Panc1 (cell line): ENCODE data around the gene RCCD1. TPM values are rescaled to one million over a fixed set of nuclear protein-coding genes. Genes with fewer than 3 reads are reported as not detected.
A peak's percentile ranks its signal among the peaks of the same experiment; 100 is the strongest.

ENCODE experiments used
- ATAC-seq: fragments of 200-7000 bp; cut with Tn5 transposase; 2 replicates; pipeline ENCODE4 v1.9.1; 2020; ENCODE audit warnings: mild to moderate bottlenecking, moderate library complexity
- BruUV-seq: library from RNA; stranded (reverse); fragments of 400-500 nt; replicated peaks from 2 replicates; lab custom pipeline; 2021; lab: Mats Ljungman, UMichigan
- CTCF ChIA-PET: fragments of 300-600 bp; sonication (Branson Sonifier 250); formaldehyde crosslinking; loops from one replicate; lab custom pipeline; 2022; ENCODE audit warnings: antibody characterized with exemption; lab: Charles Lee
- POLR2A ChIA-PET: fragments of 300-600 bp; sonication (Branson Sonifier 250); formaldehyde crosslinking; loops from one replicate; lab custom pipeline; 2022; ENCODE audit warnings: antibody characterized with exemption; lab: Charles Lee
- DNase-seq: peaks from one replicate; pipeline ENCODE4 v3.0.0-alpha.2; 2010; ENCODE audit warnings: low read depth, low spot score
- H3K27ac ChIP-seq: 2 replicates; pipeline ENCODE4 v1.5.1; 2011; ENCODE audit warnings: mild to moderate bottlenecking, low read length, inconsistent platforms
- H3K27me3 ChIP-seq: fragments of 200-500 bp; sonication (Bioruptor generic); 2 replicates; pipeline ENCODE4 v1.6.0; 2014; ENCODE audit warnings: low read length, inconsistent platforms; ENCODE audit not compliant: control insufficient read depth, insufficient read depth
- H3K36me3 ChIP-seq: fragments of 200-500 bp; sonication (Bioruptor generic); 2 replicates; pipeline ENCODE4 v1.5.1; 2014; ENCODE audit warnings: inconsistent platforms, mild to moderate bottlenecking, low read length, moderate library complexity; ENCODE audit not compliant: control insufficient read depth, insufficient read depth
- H3K4me1 ChIP-seq: 2 replicates; pipeline ENCODE4 v1.5.1; 2011; ENCODE audit warnings: inconsistent platforms, mild to moderate bottlenecking, low read length, moderate library complexity; ENCODE audit not compliant: control insufficient read depth, insufficient read depth
- H3K4me3 ChIP-seq, 2 experiments: 2 replicates each; pipeline ENCODE4 v1.5.1; 2011 to 2012; ENCODE audit warnings: low read depth in 2 of 2, low read length in 2 of 2, mild to moderate bottlenecking in 2 of 2, inconsistent platforms in 1 of 2, moderate library complexity in 1 of 2
- H3K9me3 ChIP-seq: fragments of 200-500 bp; sonication (Bioruptor generic); 2 replicates; pipeline ENCODE4 v1.5.1; 2014; ENCODE audit warnings: low read depth, mild to moderate bottlenecking, inconsistent platforms, low read length, moderate library complexity; ENCODE audit not compliant: control insufficient read depth, insufficient read depth
- CTCF ChIP-seq: fragments of 450-650 bp; IDR thresholded peaks from 2 replicates; pipeline ENCODE4 v1.5.1; 2017; ENCODE audit warnings: mild to moderate bottlenecking
- POLR2AphosphoS5 ChIP-seq: IDR thresholded peaks from 2 replicates; pipeline ENCODE4 v1.6.1; 2012; ENCODE audit warnings: mild to moderate bottlenecking, low read depth, low read length, moderate library complexity
- SIN3A ChIP-seq: IDR thresholded peaks from 2 replicates; pipeline ENCODE4 v1.6.1; 2012; ENCODE audit warnings: low read depth, mild to moderate bottlenecking, low read length, moderate library complexity, borderline replicate concordance; ENCODE audit not compliant: insufficient read depth
- TCF7L2 ChIP-seq: IDR thresholded peaks from 2 replicates; pipeline ENCODE4 v1.6.1; 2011; ENCODE audit warnings: mild to moderate bottlenecking, low read depth, low read length, inconsistent platforms
- in situ Hi-C: cut with HindIII; loops from 2 replicates; pipeline ENCODE4 v1.10.0; 2016; ENCODE audit warnings: low sequenced_read_pairs, low pct_unique_long_range_greater_than_20kb
- intact Hi-C: fragments of 100-400 bp; cut with micrococcal nuclease; formaldehyde crosslinking; loops from one replicate; pipeline ENCODE4 v1.10.0; 2022; ENCODE audit not compliant: unreplicated experiment
- total RNA-seq: library from RNA; stranded (reverse); gene quantifications from one replicate; pipeline ENCODE4 v1.2.1, GENCODE V29; 2021; ENCODE audit not compliant: unreplicated experiment
- TF ChIP-seq, protein P1 (sequence below), 2 experiments: IDR thresholded peaks; 2 replicates each; pipeline ENCODE4 v1.6.1; 2011 to 2012; ENCODE audit warnings: low read depth in 2 of 2, control low read depth in 1 of 2, low read length in 1 of 2, mild to moderate bottlenecking in 1 of 2, moderate library complexity in 1 of 2; ENCODE audit not compliant: insufficient read depth in 1 of 2

Gene RCCD1
- total RNA-seq, 1 experiment from 2014 or later: 23.6 TPM

- intact Hi-C loops (no loop called here), in situ Hi-C loops (no loop called here)
- TF ChIP-seq TCF7L2 (no peak), CTCF (no peak), SIN3A (no peak), POLR2AphosphoS5 (no peak)
- TF ChIP-seq, protein P1, sequence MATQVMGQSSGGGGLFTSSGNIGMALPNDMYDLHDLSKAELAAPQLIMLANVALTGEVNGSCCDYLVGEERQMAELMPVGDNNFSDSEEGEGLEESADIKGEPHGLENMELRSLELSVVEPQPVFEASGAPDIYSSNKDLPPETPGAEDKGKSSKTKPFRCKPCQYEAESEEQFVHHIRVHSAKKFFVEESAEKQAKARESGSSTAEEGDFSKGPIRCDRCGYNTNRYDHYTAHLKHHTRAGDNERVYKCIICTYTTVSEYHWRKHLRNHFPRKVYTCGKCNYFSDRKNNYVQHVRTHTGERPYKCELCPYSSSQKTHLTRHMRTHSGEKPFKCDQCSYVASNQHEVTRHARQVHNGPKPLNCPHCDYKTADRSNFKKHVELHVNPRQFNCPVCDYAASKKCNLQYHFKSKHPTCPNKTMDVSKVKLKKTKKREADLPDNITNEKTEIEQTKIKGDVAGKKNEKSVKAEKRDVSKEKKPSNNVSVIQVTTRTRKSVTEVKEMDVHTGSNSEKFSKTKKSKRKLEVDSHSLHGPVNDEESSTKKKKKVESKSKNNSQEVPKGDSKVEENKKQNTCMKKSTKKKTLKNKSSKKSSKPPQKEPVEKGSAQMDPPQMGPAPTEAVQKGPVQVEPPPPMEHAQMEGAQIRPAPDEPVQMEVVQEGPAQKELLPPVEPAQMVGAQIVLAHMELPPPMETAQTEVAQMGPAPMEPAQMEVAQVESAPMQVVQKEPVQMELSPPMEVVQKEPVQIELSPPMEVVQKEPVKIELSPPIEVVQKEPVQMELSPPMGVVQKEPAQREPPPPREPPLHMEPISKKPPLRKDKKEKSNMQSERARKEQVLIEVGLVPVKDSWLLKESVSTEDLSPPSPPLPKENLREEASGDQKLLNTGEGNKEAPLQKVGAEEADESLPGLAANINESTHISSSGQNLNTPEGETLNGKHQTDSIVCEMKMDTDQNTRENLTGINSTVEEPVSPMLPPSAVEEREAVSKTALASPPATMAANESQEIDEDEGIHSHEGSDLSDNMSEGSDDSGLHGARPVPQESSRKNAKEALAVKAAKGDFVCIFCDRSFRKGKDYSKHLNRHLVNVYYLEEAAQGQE (IDR thresholded peaks at IDR 0.05; ENCODE audit: insufficient read depth in 1 of 2, low read depth in 2 of 2, low read length in 1 of 2): no peak
- Histone ChIP-seq H3K4me1 (peaks cover 8% of the 10 kb centered on the region), H3K36me3 (peaks cover 44% of the 10 kb centered on the region), H3K4me3 (no peak overlapping the region), H3K9me3 (no peaks in the 10 kb centered on the region), H3K27ac (no peak overlapping the region), H3K27me3 (no peaks in the 10 kb centered on the region)
- BruUV-seq: no TSS peak
- ChIA-PET CTCF (no interaction called here), POLR2A (no interaction called here)
- ATAC-seq: no peak
- no peak for DNase-seq
Measured at GRCh38 chr15:90982135-90982534, 27.5 kb downstream of the RCCD1 start.

DNA sequence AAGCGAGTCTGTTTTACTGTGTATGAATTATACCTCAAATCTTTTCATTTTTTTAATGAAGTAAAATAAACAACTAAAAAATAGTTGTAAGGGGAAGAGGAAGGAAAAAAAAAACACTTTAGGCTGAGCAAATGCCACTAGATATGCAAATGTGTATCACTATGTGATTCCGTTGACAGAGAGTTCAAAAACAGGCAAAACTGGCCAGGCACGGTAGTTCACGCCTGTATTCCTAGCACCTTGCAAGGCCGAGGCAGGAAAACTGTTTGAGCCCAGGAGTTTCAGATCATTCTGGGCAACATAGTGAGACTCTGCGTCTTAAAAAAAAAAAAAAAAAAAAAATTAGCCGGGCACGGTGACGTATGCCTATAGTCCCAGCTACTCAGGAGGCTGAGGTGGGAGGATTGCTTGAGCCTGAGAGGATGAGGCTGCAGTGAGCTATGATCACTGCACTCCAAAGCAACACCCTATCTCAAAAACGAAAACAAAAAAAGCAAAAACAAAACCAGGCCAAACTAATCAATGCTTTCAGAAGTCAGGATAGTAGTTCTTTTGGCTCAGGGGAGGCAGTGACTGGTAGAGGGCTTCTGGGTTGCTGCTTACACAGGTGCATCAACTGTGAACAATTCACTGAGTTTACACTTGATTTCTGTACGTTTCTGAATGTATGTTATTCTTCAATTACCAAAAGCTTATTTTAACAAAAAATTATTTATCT is 32.3 kb downstream of the RCCD1 start:
- intact Hi-C loops: no loop called here
- H3K9me3 ChIP-seq: no peaks in the 10 kb centered on the region
- ChIA-PET POLR2A (no interaction called here), CTCF (no interaction called here)
- H3K36me3 ChIP-seq: peaks cover 14% of the 10 kb centered on the region
- peak overlapping the region; percentile 82 for H3K27ac ChIP-seq
- in situ Hi-C loops: no loop called here
- ATAC-seq (no peak), DNase-seq (no peak)
- BruUV-seq: no TSS peak
- H3K4me3 ChIP-seq: peak overlapping the region in 1 of 2 experiments; percentile 10; a peak in 2 of 4 replicates
- TF ChIP-seq POLR2AphosphoS5 (no peak), SIN3A (no peak), TCF7L2 (no peak), CTCF (no peak)
- TF ChIP-seq, protein P1 (IDR thresholded peaks at IDR 0.05; ENCODE audit: insufficient read depth in 1 of 2, low read depth in 2 of 2, low read length in 1 of 2): no peak
- peaks cover 39% of the 10 kb centered on the region for H3K4me1 ChIP-seq
- H3K27me3 ChIP-seq: no peaks in the 10 kb centered on the region
